Central memory CD4-positive, alpha-beta T cell (primary cell): ENCODE data around the gene FAM118A.
A peak's percentile ranks its signal among the peaks of the same experiment; 100 is the strongest.
"Not testable (repeated sequence)": the region's sequence is repeated elsewhere in the genome, so short reads cannot be mapped to it uniquely, and the experiment has no call there.

Experiments used
- DNase-seq: peaks from one replicate; pipeline ENCODE4 v3.0.0; 2022

Gene FAM118A

GRCh38 chr22:45332001-45332400, 22.3 kb downstream of the FAM118A start:
- DNase-seq = no peak

GRCh38 chr22:45334068-45334467, 24.3 kb downstream of the FAM118A start:
- DNase-seq = no peak

GRCh38 chr22:45334528-45334927, 24.8 kb downstream of the FAM118A start:
- DNase-seq = no peak

- no peak for DNase-seq
Measured at GRCh38 chr22:45335021-45335818, 25.5 kb downstream of the FAM118A start.

- no peak for DNase-seq
Measured at GRCh38 chr22:45335854-45336522, 26.3 kb downstream of the FAM118A start.

GRCh38 chr22:45336971-45337431, 27.3 kb downstream of the FAM118A start:
- DNase-seq = no peak

- DNase-seq = no peak
Measured at GRCh38 chr22:45337536-45337935, 27.8 kb downstream of the FAM118A start.

GRCh38 chr22:45338795-45339194, 29.1 kb downstream of the FAM118A start:
- DNase-seq = no peak

GRCh38 chr22:45340323-45340722, 30.6 kb downstream of the FAM118A start:
- DNase-seq = no peak

GRCh38 chr22:45341498-45341897, 31.8 kb downstream of the FAM118A start:
- DNase-seq = peak; percentile 44

- DNase-seq = no peak
Measured at GRCh38 chr22:45343143-45343542, 33.4 kb downstream of the FAM118A start.

- DNase-seq = no peak
Measured at GRCh38 chr22:45344334-45344733, 34.6 kb downstream of the FAM118A start.

GRCh38 chr22:45349916-45350315, 40.2 kb downstream of the FAM118A start:
- DNase-seq = no peak

- no peak for DNase-seq
Measured at GRCh38 chr22:45351956-45352355, 42.2 kb downstream of the FAM118A start.

- DNase-seq = not testable (repeated sequence)
Measured at GRCh38 chr22:45352757-45353156, 43.0 kb downstream of the FAM118A start.

- DNase-seq = no peak
Measured at GRCh38 chr22:45353786-45354185, 44.1 kb downstream of the FAM118A start.

GRCh38 chr22:45357490-45357889, 47.8 kb downstream of the FAM118A start:
- no peak for DNase-seq

- no peak for DNase-seq
Measured at GRCh38 chr22:45358127-45358526, 48.4 kb downstream of the FAM118A start.

- no peak for DNase-seq
Measured at GRCh38 chr22:45359627-45360026, 49.9 kb downstream of the FAM118A start.

- no peak for DNase-seq
Measured at GRCh38 chr22:45366713-45367112, 57.0 kb downstream of the FAM118A start.

GRCh38 chr22:45373592-45373991, 63.9 kb downstream of the FAM118A start:
- not testable (repeated sequence) for DNase-seq

- no peak for DNase-seq
Measured at GRCh38 chr22:45376009-45376408, 66.3 kb downstream of the FAM118A start.

- no peak for DNase-seq
Measured at GRCh38 chr22:45376703-45377102, 67.0 kb downstream of the FAM118A start.

GRCh38 chr22:45381348-45381747, 71.6 kb downstream of the FAM118A start:
- DNase-seq = no peak
